OCI-LY7 (cell line): ENCODE measurements around the gene PRKN. TPM values are rescaled to one million over a fixed set of nuclear protein-coding genes. Genes with fewer than 3 reads are reported as not detected.

Experiments used
- BruUV-seq: library from RNA; stranded (reverse); fragments of 400-500 nt; replicated peaks from 2 replicates; lab custom pipeline; 2021; lab: Mats Ljungman, UMichigan
- CTCF ChIA-PET: fragments of 300-600 bp; sonication (Branson Sonifier 250); formaldehyde crosslinking; loops from one replicate; lab custom pipeline; 2022; ENCODE audit warnings: antibody characterized with exemption; ENCODE audit not compliant: unreplicated experiment; lab: Charles Lee
- POLR2A ChIA-PET: fragments of 300-600 bp; sonication (Branson Sonifier 250); formaldehyde crosslinking; loops from one replicate; lab custom pipeline; 2022; ENCODE audit warnings: antibody characterized with exemption; lab: Charles Lee
- DNase-seq: peaks from one replicate; pipeline ENCODE4 v3.0.0-alpha.2; 2015; ENCODE audit warnings: low spot score
- H2AFZ ChIP-seq: fragments of 200-600 bp; sonication (generic), shearing (Covaris generic); 2 replicates; pipeline ENCODE4 v1.6.1; 2014; ENCODE audit warnings: mild to moderate bottlenecking, antibody characterized with exemption, low read length, moderate library complexity
- H3K27ac ChIP-seq: fragments of 200-600 bp; sonication (generic); 2 replicates; pipeline ENCODE4 v1.5.1; 2014; ENCODE audit warnings: mixed run types, low read depth, mild to moderate bottlenecking, moderate library complexity, low read length, inconsistent platforms; ENCODE audit not compliant: poor library complexity, severe bottlenecking
- H3K36me3 ChIP-seq: fragments of 200-600 bp; sonication (generic); 2 replicates; pipeline ENCODE4 v1.6.1; 2014; ENCODE audit warnings: mild to moderate bottlenecking, antibody characterized with exemption, low read length, moderate library complexity, mixed read lengths; ENCODE audit not compliant: insufficient read depth
- H3K4me1 ChIP-seq: fragments of 200-600 bp; sonication (generic); 2 replicates; pipeline ENCODE4 v1.5.1; 2014; ENCODE audit warnings: mild to moderate bottlenecking, low read length; ENCODE audit not compliant: insufficient read depth, poor library complexity, severe bottlenecking
- H3K4me2 ChIP-seq: fragments of 200-600 bp; sonication (generic); 2 replicates; pipeline ENCODE4 v1.6.1; 2014; ENCODE audit warnings: mild to moderate bottlenecking, low read length
- H3K4me3 ChIP-seq: fragments of 200-600 bp; sonication (generic); 2 replicates; pipeline ENCODE4 v1.5.1; 2014; ENCODE audit warnings: mild to moderate bottlenecking, low read depth, low read length; ENCODE audit not compliant: poor library complexity, severe bottlenecking
- H3K79me2 ChIP-seq: fragments of 200-600 bp; sonication (generic); 2 replicates; pipeline ENCODE4 v1.6.1; 2016; ENCODE audit warnings: low read depth, mild to moderate bottlenecking, low read length, moderate library complexity, mixed read lengths; ENCODE audit not compliant: insufficient read depth
- H3K9me2 ChIP-seq: fragments of 200-600 bp; sonication (generic); 2 replicates; pipeline ENCODE4 v1.6.1; 2016; ENCODE audit warnings: mild to moderate bottlenecking, low read length, mixed read lengths; ENCODE audit not compliant: insufficient read depth
- H3K9me3 ChIP-seq: fragments of 200-600 bp; sonication (generic); 2 replicates; pipeline ENCODE4 v1.6.1; 2014; ENCODE audit warnings: mild to moderate bottlenecking, mixed run types, low read length, mixed read lengths
- H4K20me1 ChIP-seq: fragments of 200-600 bp; sonication (generic); 2 replicates; pipeline ENCODE4 v1.6.1; 2014; ENCODE audit warnings: mild to moderate bottlenecking, antibody characterized with exemption, low read length, moderate library complexity, mixed read lengths; ENCODE audit not compliant: insufficient read depth
- CTCF ChIP-seq: fragments of 200-600 bp; sonication (generic); conservative IDR thresholded peaks from 2 replicates; pipeline ENCODE4 v1.5.1; 2014; ENCODE audit warnings: mild to moderate bottlenecking, antibody characterized with exemption, low read length, moderate library complexity, mixed read lengths
- EZH2phosphoT487 ChIP-seq: fragments of 200-600 bp; sonication (generic); IDR thresholded peaks from 2 replicates; pipeline ENCODE4 v1.6.1; 2018; ENCODE audit warnings: low read depth, borderline replicate concordance, mild to moderate bottlenecking, mixed run types, antibody characterized with exemption, low read length, moderate library complexity, mixed read lengths
- intact Hi-C: fragments of 100-400 bp; cut with micrococcal nuclease; formaldehyde crosslinking; loops from one replicate; pipeline ENCODE4 v1.10.0; 2022; ENCODE audit not compliant: unreplicated experiment
- total RNA-seq, 2 experiments: library from RNA; depleted of rRNA in 1 of 2; stranded (reverse); fragments of >200 nt in 1 of 2; shearing (Covaris generic) in 1 of 2; gene quantifications; 2 replicates each; pipeline ENCODE4 v1.2.3, GENCODE V29; 2014 to 2022

Gene PRKN
- total RNA-seq, 2 experiments from 2014 or later, result 1.3 to 2.0 TPM

- Histone ChIP-seq H3K4me2 (no peak overlapping the region), H3K4me3 (no peak overlapping the region), H3K9me2 (no peaks in the 10 kb centered on the region), H2AFZ (no peak overlapping the region), H3K4me1 (no peaks in the 10 kb centered on the region), H4K20me1 (no peaks in the 10 kb centered on the region), H3K27ac (no peak overlapping the region), H3K36me3 (no peaks in the 10 kb centered on the region), H3K79me2 (no peaks in the 10 kb centered on the region), H3K9me3 (no peaks in the 10 kb centered on the region)
- POLR2A ChIA-PET, result no interaction called here
- DNase-seq, result no peak
- CTCF ChIA-PET, result no interaction called here
- BruUV-seq, result no TSS peak
- no peak for TF ChIP-seq CTCF
- no peak for TF ChIP-seq EZH2phosphoT487
- intact Hi-C loops, result no loop called here
Observed at GRCh38 chr6:161630674-161631073, 1096.9 kb downstream of the PRKN start.

GRCh38 chr6:161626132-161626676 is 1101.4 kb downstream of the PRKN start:
- H3K4me1 ChIP-seq, result no peaks in the 10 kb centered on the region
- no peaks in the 10 kb centered on the region for H3K9me3 ChIP-seq
- ChIA-PET POLR2A (no interaction called here), CTCF (no interaction called here)
- H3K9me2 ChIP-seq, result no peaks in the 10 kb centered on the region
- no peaks in the 10 kb centered on the region for H3K79me2 ChIP-seq
- no peak overlapping the region for H3K4me2 ChIP-seq
- intact Hi-C loops, result no loop called here
- H3K4me3 ChIP-seq, result no peak overlapping the region
- DNase-seq, result no peak
- no peaks in the 10 kb centered on the region for H3K36me3 ChIP-seq
- no peaks in the 10 kb centered on the region for H4K20me1 ChIP-seq
- no TSS peak for BruUV-seq
- H2AFZ ChIP-seq, result no peak overlapping the region
- TF ChIP-seq CTCF, result no peak
- H3K27ac ChIP-seq, result no peak overlapping the region

- no peaks in the 10 kb centered on the region for H4K20me1 ChIP-seq
- no peaks in the 10 kb centered on the region for H3K36me3 ChIP-seq
- H3K27ac ChIP-seq, result no peak overlapping the region
- DNase-seq, result no peak
- no peak overlapping the region for H2AFZ ChIP-seq
- intact Hi-C loops, result no loop called here
- no peak overlapping the region for H3K4me2 ChIP-seq
- H3K9me2 ChIP-seq, result no peaks in the 10 kb centered on the region
- TF ChIP-seq EZH2phosphoT487 (no peak), CTCF (no peak)
- ChIA-PET POLR2A (no interaction called here), CTCF (no interaction called here)
- no TSS peak for BruUV-seq
- H3K4me1 ChIP-seq, result no peaks in the 10 kb centered on the region
- H3K9me3 ChIP-seq, result no peaks in the 10 kb centered on the region
- no peaks in the 10 kb centered on the region for H3K79me2 ChIP-seq
- no peak overlapping the region for H3K4me3 ChIP-seq
Observed at GRCh38 chr6:161624111-161624510, 1103.5 kb downstream of the PRKN start.
